Hematopoietic multipotent progenitor cell treated with erythropoietin and hydrocortisone succinate and interleukin-3 and kit ligand, for 17 days (in vitro differentiated cells): ENCODE data around the gene FNDC8.
"Not testable (repeated sequence)": the region's sequence is repeated elsewhere in the genome, so short reads cannot be mapped to it uniquely, and the experiment has no call there.

Source experiments
- DNase-seq: peaks from one replicate; pipeline ENCODE4 v3.0.0-alpha.2; 2015; ENCODE audit warnings: low spot score

Gene FNDC8

GRCh38 chr17:35142467-35142796, 21.0 kb downstream of the FNDC8 start:
- DNase-seq: no peak

- no peak for DNase-seq
Measured at GRCh38 chr17:35144840-35145239, 23.4 kb downstream of the FNDC8 start.

GRCh38 chr17:35146214-35146833, 24.9 kb downstream of the FNDC8 start:
- no peak for DNase-seq

GRCh38 chr17:35147375-35147905, 26.0 kb downstream of the FNDC8 start, which contains the start of gene UNC45B:
UNC45B (plus strand) TSS chr17:35147817; CDS start chr17:35148264, 447 bp downstream.
- DNase-seq: no peak

- no peak for DNase-seq
Measured at GRCh38 chr17:35148144-35148543, 26.7 kb downstream of the FNDC8 start.

GRCh38 chr17:35149941-35150340, 28.5 kb downstream of the FNDC8 start:
- DNase-seq: no peak

GRCh38 chr17:35151080-35151479, 29.7 kb downstream of the FNDC8 start:
- not testable (repeated sequence) for DNase-seq

GRCh38 chr17:35152421-35153140, 31.2 kb downstream of the FNDC8 start:
- no peak for DNase-seq

- no peak for DNase-seq
Measured at GRCh38 chr17:35154196-35155165, 33.1 kb downstream of the FNDC8 start.

- no peak for DNase-seq
Measured at GRCh38 chr17:35155246-35155645, 33.8 kb downstream of the FNDC8 start.

- DNase-seq: no peak
Measured at GRCh38 chr17:35159940-35160339, 38.5 kb downstream of the FNDC8 start.

- no peak for DNase-seq
Measured at GRCh38 chr17:35160354-35161201, 39.2 kb downstream of the FNDC8 start.

- no peak for DNase-seq
Measured at GRCh38 chr17:35161281-35161761, 39.9 kb downstream of the FNDC8 start.

- no peak for DNase-seq
Measured at GRCh38 chr17:35162755-35163154, 41.3 kb downstream of the FNDC8 start.

- no peak for DNase-seq
Measured at GRCh38 chr17:35163886-35164285, 42.5 kb downstream of the FNDC8 start.

- no peak for DNase-seq
Measured at GRCh38 chr17:35164716-35165115, 43.3 kb downstream of the FNDC8 start.

GRCh38 chr17:35166526-35166925, 45.1 kb downstream of the FNDC8 start:
- DNase-seq: no peak

- DNase-seq: no peak
Measured at GRCh38 chr17:35167046-35167445, 45.6 kb downstream of the FNDC8 start.

GRCh38 chr17:35167666-35168065, 46.3 kb downstream of the FNDC8 start:
- no peak for DNase-seq

- DNase-seq: no peak
Measured at GRCh38 chr17:35169835-35170363, 48.5 kb downstream of the FNDC8 start.
